ENCODE measurements around the gene SFMBT2.

Gene SFMBT2

GRCh38 chr10:7425691-7426090, 14.9 kb upstream of the SFMBT2 start:
- no peak for DNase-seq (ENCODE audit: low read depth)

GRCh38 chr10:7424919-7425318, 14.1 kb upstream of the SFMBT2 start:
- DNase-seq (ENCODE audit: low read depth), result no peak

- no peak for DNase-seq (ENCODE audit: low read depth)
These were observed 13.5 kb upstream of the SFMBT2 start for GRCh38 chr10:7424315-7424714.

- DNase-seq (ENCODE audit: low read depth), result no peak
These were observed 12.7 kb upstream of the SFMBT2 start for GRCh38 chr10:7423521-7423920.

DNA sequence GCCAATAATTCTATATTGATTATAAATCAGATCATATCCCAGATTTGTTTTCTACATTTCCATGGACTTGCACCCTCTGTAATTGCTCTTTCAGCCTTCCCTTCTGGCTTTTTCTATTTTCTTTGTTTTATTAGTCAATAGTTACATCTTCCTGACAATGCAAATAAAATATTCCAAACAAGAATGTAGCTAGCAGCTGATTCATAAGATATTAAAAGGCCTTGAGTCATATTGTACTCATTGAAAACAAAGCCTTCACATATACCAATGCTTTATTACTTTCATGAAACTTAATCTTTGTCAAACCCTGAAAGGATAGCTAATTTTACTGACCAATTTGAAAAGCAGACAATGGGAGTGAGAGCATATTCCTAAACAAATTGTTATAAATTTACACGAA, 10.7 kb upstream of the SFMBT2 start:
- DNase-seq (ENCODE audit: low read depth), result no peak

GRCh38 chr10:7419998-7420397, 9.2 kb upstream of the SFMBT2 start:
- DNase-seq (ENCODE audit: low read depth), result no peak

DNA sequence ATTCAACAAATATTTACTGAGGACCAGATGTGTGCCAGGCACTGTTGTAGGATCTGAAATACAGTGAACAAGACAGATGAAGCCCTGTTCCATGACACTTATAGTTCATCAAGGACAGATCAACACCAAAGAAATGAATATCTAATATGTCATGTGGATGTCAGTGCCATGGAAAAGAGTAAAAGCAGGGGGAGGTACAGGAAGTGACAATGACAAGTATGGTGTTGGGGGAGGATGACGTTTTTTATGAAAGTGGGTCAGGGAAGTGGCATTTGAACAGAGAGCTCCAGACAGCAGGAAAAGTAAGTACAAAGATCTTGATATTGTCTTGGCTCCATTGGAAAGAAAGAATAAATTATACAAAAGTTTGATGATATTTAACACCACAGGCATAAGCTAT, 7.0 kb upstream of the SFMBT2 start:
- no peak for DNase-seq (ENCODE audit: low read depth)

DNA sequence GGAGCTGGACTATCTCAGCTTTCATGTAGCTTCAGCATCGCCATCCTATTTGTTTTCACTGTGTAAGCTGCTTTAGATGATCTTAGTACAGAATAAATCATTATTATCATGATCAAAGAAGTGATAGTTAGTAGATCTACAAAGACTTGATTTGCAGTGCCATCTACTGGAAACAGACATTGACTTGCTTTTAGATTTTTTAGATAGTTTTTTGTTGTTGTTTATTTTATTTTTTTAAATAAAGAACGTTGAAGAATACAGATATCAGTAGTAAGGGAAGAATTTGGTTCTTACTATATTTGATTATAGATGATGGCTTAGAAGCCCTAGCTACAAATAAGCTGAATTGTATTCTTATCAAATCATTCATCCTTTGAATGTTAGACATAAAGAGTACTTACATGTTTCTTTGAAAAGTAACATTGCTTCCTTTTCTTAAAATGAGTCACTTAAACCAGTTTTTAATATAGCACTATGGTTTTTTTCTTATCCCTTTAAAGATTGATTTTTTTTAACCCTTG, 6.3 kb upstream of the SFMBT2 start:
- peak; percentile 40 for DNase-seq (ENCODE audit: low read depth)

- DNase-seq (ENCODE audit: low read depth), result no peak
These were observed 3.9 kb upstream of the SFMBT2 start for GRCh38 chr10:7414766-7415165.

DNA sequence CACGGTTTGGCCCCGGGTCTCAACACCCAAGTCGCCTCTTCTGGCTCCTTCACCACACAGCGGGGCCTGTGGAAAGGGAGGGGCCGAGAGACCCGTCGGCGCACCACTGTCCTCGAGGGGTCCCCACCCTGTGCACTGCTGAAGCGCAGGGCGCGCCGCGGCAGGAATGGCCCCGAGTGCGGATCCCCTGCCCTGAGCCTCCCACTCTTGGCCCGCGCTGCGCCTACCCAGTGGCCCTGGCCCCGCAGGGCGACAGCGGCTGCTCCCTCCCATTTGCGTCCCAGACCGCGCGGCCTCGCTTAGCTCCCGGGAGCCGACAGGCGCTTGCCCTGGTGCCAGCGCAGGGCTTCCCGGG, 2.1 kb upstream of the SFMBT2 start:
- no peak for DNase-seq (ENCODE audit: low read depth)

- no peak for DNase-seq (ENCODE audit: low read depth)
These were observed 1.5 kb upstream of the SFMBT2 start for GRCh38 chr10:7412237-7412927.

DNA sequence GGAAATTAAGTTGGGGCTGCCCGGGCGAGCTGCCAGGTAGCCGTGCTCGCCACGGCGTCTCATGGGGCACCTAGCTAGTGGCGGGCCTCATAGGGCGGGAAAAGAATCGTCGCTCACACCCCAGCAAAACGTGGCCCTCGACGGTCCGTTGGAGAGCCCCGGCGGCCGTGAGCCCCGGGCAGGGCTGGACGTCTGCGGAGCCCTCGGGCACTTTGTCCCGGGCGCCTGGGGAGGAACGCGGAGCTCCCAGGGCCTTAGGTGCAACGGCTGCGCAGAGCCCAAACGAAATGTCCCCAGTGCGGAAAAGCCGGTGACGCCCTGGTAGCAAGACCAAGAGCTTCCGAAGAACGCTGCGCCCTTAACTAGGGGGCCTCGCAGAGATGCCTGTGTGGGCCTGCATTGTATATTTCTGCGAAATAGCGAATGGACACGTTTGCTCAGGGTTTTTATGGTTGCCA, 866 bp upstream of the SFMBT2 start:
- no peak for DNase-seq (ENCODE audit: low read depth)

GRCh38 chr10:7410301-7410861, 453 bp downstream of the SFMBT2 start:
- no peak for DNase-seq (ENCODE audit: low read depth)

- DNase-seq (ENCODE audit: low read depth), result no peak
These were observed 1.1 kb downstream of the SFMBT2 start for GRCh38 chr10:7409732-7410168.

GRCh38 chr10:7409045-7409731, 1.6 kb downstream of the SFMBT2 start:
- no peak for DNase-seq (ENCODE audit: low read depth)

- no peak for DNase-seq (ENCODE audit: low read depth)
These were observed 2.4 kb downstream of the SFMBT2 start for GRCh38 chr10:7408291-7409044.

GRCh38 chr10:7407368-7408290, 3.2 kb downstream of the SFMBT2 start:
- DNase-seq (ENCODE audit: low read depth), result no peak

DNA sequence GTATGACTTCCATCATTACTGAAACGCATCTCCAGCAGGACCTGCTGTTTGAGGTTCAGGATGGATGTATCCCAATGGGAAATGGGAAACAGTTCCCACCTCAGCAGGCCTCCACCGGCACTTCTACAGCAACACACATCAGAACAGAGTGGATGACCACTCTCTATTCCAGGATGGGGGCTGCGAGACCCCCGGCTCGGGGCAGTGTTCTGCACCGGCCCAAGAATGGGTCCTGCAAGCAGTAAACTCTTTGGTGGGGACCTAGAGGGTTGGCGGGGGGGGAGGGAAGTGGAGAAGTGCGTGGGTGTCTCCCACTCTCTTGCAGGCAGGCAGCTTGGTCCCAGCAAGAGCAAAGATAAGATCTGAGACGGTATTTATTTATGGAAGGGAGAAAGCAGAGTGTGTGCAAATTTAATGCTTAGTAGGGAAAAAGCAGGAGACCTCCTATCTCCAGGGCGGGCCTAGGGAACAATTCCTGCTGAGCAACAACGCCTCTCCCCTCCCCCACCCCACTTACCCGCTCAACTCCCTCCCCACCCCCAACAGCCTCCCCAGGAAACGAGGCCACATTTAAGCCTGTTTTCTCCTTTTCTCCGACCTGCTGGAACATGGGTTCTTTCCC, 4.0 kb downstream of the SFMBT2 start:
- no peak for DNase-seq (ENCODE audit: low read depth)

DNA sequence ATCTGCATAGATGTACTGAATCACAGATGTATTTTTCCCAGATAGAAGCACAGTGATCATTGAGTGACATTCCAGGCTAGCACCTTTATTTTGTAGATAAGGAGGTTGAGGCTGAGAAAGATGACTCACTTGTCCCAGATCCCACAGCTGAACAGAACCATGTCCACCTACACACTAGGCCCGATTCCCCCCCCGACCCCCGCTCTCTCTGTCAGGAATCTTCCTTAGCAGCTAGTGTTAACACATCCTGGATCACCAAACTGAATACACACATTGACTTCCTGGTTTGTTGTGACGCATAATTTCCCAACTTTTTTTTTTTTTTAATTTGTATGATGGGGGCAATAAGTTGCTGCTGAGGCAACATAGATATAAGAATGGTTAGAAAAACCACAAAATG, 5.2 kb downstream of the SFMBT2 start:
- DNase-seq (ENCODE audit: low read depth), result no peak

- no peak for DNase-seq (ENCODE audit: low read depth)
These were observed 7.2 kb downstream of the SFMBT2 start for GRCh38 chr10:7403620-7404019.

- no peak for DNase-seq (ENCODE audit: low read depth)
These were observed 9.1 kb downstream of the SFMBT2 start for GRCh38 chr10:7401782-7402181.
